Breast epithelium (tissue), 4 donors: ENCODE results near the gene DPP7. TPM values are rescaled to one million over a fixed set of nuclear protein-coding genes. Genes with fewer than 3 reads are reported as not detected.

Source experiments
- DNase-seq, 2 donors: peaks; one replicate each; pipeline ENCODE4 v3.0.0-alpha.2; 2019; ENCODE audit warnings: low spot score in 2 of 2
- H3K27ac ChIP-seq, 2 donors: fragments of 200-600 bp; sonication (generic) in 1 of 2; one replicate each; pipeline ENCODE4 v1.5.1; 2016 to 2019; ENCODE audit warnings: mild to moderate bottlenecking in 1 of 2
- H3K27me3 ChIP-seq, 2 donors: fragments of 200-600 bp; sonication (generic) in 1 of 2; one replicate each; pipeline versions ENCODE4 v1.5.1 to v1.6.0; 2017 to 2019; ENCODE audit warnings: control low read depth in 1 of 2, mild to moderate bottlenecking in 1 of 2
- H3K36me3 ChIP-seq: fragments of 200-600 bp; one replicate; pipeline ENCODE4 v1.5.1; 2019
- H3K4me1 ChIP-seq, 2 donors: fragments of 200-600 bp; sonication (generic); one replicate each; pipeline ENCODE4 v1.5.1; 2016 to 2019; ENCODE audit warnings: control low read depth in 1 of 2
- H3K4me3 ChIP-seq, 3 donors: fragments of 200-600 bp; sonication (generic); 1 replicate in 2 of 3; 2 replicates in 1 of 3; pipeline ENCODE4 v1.5.1; 2016 to 2019; ENCODE audit warnings: mild to moderate bottlenecking in 3 of 3, moderate library complexity in 2 of 3
- H3K9me3 ChIP-seq, 2 donors: fragments of 200-600 bp; sonication (generic) in 1 of 2; one replicate each; pipeline ENCODE4 v1.5.1; 2016 to 2019; ENCODE audit warnings: control low read depth in 1 of 2
- CTCF ChIP-seq, 3 donors: fragments of 450-650 bp; IDR thresholded peaks; one replicate each; pipeline ENCODE4 v1.5.1; 2016 to 2017; ENCODE audit warnings: antibody characterized with exemption in 3 of 3, mild to moderate bottlenecking in 3 of 3, moderate library complexity in 3 of 3
- POLR2A ChIP-seq: fragments of 450-650 bp; IDR thresholded peaks from one replicate; pipeline ENCODE4 v1.6.1; 2016; ENCODE audit warnings: antibody characterized with exemption, mild to moderate bottlenecking, moderate library complexity
- POLR2AphosphoS5 ChIP-seq, 3 donors: sonication (generic); formaldehyde crosslinking; IDR thresholded peaks; one replicate each; pipeline ENCODE4 v1.6.1; 2017; ENCODE audit warnings: antibody characterized with exemption in 3 of 3
- intact Hi-C: fragments of 100-400 bp; cut with DNase I; formaldehyde crosslinking; loops from one replicate; pipeline ENCODE4 v1.15.1; 2023; ENCODE audit warnings: low total_unique reads
- total RNA-seq, 3 donors: library from RNA; depleted of rRNA; stranded (reverse); fragments of >200 nt; gene quantifications; one replicate each; pipeline ENCODE4 v1.1.0, GENCODE V29; 2016

The DPP7 gene
- total RNA-seq, 3 donors from 2014 or later: 115 to 137 (median 132) TPM

- TF ChIP-seq POLR2AphosphoS5 (IDR thresholded peaks at IDR 0.05) (no peak), CTCF (IDR thresholded peaks at IDR 0.05) (no peak), POLR2A (no peak)
- Histone ChIP-seq H3K9me3 (no peaks in the 10 kb centered on the region), H3K4me1 (no peaks in the 10 kb centered on the region), H3K4me3 (no peak overlapping the region), H3K36me3 (no peaks in the 10 kb centered on the region), H3K27me3 (no peaks in the 10 kb centered on the region), H3K27ac (no peak overlapping the region)
- DNase-seq: no peak
- intact Hi-C loops: loop anchor here (2.0 to 10.0 kb wide), 3 partner anchors 30 to 118 kb away; partner anchors contain the start of genes MAN1B1 and SLC34A3
Observed at GRCh38 chr9:137117269-137117731, 2.8 kb upstream of the DPP7 start.

GRCh38 chr9:137116728-137117127 lies 2.2 kb upstream of the DPP7 start:
- Histone ChIP-seq H3K9me3 (no peaks in the 10 kb centered on the region), H3K36me3 (no peaks in the 10 kb centered on the region), H3K27me3 (no peaks in the 10 kb centered on the region), H3K4me1 (no peaks in the 10 kb centered on the region), H3K4me3 (no peak overlapping the region), H3K27ac (no peak overlapping the region)
- no peak for DNase-seq
- TF ChIP-seq CTCF (IDR thresholded peaks at IDR 0.05) (no peak), POLR2A (no peak), POLR2AphosphoS5 (IDR thresholded peaks at IDR 0.05) (no peak)
- intact Hi-C loops: loop anchor here (2.0 to 10.0 kb wide), 3 partner anchors 30 to 118 kb away; partner anchors contain the start of genes MAN1B1 and SLC34A3

- Histone ChIP-seq H3K27ac (no peak overlapping the region), H3K4me1 (no peaks in the 10 kb centered on the region), H3K36me3 (no peaks in the 10 kb centered on the region), H3K27me3 (no peaks in the 10 kb centered on the region), H3K4me3 (no peak overlapping the region), H3K9me3 (no peaks in the 10 kb centered on the region)
- no peak for TF ChIP-seq POLR2AphosphoS5 (IDR thresholded peaks at IDR 0.05)
- TF ChIP-seq CTCF (IDR thresholded peaks at IDR 0.05): no peak
- TF ChIP-seq POLR2A: no peak
- intact Hi-C loops: loop anchor here (2.0 to 10.0 kb wide), 3 partner anchors 29 to 119 kb away; partner anchors contain the start of genes MAN1B1 and SLC34A3
- DNase-seq: no peak
Observed at GRCh38 chr9:137116027-137116507, 1.5 kb upstream of the DPP7 start.

- no peaks in the 10 kb centered on the region for H3K27me3 ChIP-seq
- H3K9me3 ChIP-seq: no peaks in the 10 kb centered on the region
- no peaks in the 10 kb centered on the region for H3K4me1 ChIP-seq
- H3K36me3 ChIP-seq: no peaks in the 10 kb centered on the region
- intact Hi-C loops: loop anchor here (2.0 to 10.0 kb wide), 3 partner anchors 29 to 119 kb away; partner anchors contain the start of genes MAN1B1 and SLC34A3
- H3K4me3 ChIP-seq: peak overlapping the region in 2 of 3 donors; percentile 80 to 81
- TF ChIP-seq CTCF (IDR thresholded peaks at IDR 0.05) (no peak), POLR2A (no peak), POLR2AphosphoS5 (IDR thresholded peaks at IDR 0.05) (no peak)
- DNase-seq: no peak
- H3K27ac ChIP-seq: no peak overlapping the region
Observed at GRCh38 chr9:137115394-137116026, 977 bp upstream of the DPP7 start.

GRCh38 chr9:137114220-137114612 lies 317 bp downstream of the DPP7 start:
- H3K4me1 ChIP-seq: no peaks in the 10 kb centered on the region
- no peak overlapping the region for H3K27ac ChIP-seq
- H3K9me3 ChIP-seq: no peaks in the 10 kb centered on the region
- intact Hi-C loops: loop anchor here (10.0 kb wide), 1 partner anchor 121 kb away; the partner anchor contains the start of gene SLC34A3
- no peaks in the 10 kb centered on the region for H3K36me3 ChIP-seq
- peak overlapping the region; percentile 78 to 81 (median 80) for H3K4me3 ChIP-seq
- no peaks in the 10 kb centered on the region for H3K27me3 ChIP-seq
- TF ChIP-seq POLR2AphosphoS5 (IDR thresholded peaks at IDR 0.05) (no peak), CTCF (IDR thresholded peaks at IDR 0.05) (no peak), POLR2A (no peak)
- no peak for DNase-seq
